Suprapubic skin (tissue), 4 donors: ENCODE measurements around the gene SSC5D. TPM values are rescaled to one million over a fixed set of nuclear protein-coding genes. Genes with fewer than 3 reads are reported as not detected.

Experiments
- DNase-seq, 2 donors: peaks; one replicate each; pipeline ENCODE4 v3.0.0-alpha.2; 2019; ENCODE audit warnings: low spot score in 2 of 2
- H3K27ac ChIP-seq: fragments of 200-600 bp; sonication (generic); one replicate; pipeline ENCODE4 v1.5.1; 2019
- H3K27me3 ChIP-seq: fragments of 200-600 bp; sonication (generic); one replicate; pipeline ENCODE4 v1.5.1; 2019
- H3K36me3 ChIP-seq: fragments of 200-600 bp; sonication (generic); one replicate; pipeline ENCODE4 v1.5.1; 2019
- H3K4me1 ChIP-seq: fragments of 200-600 bp; sonication (generic); one replicate; pipeline ENCODE4 v1.5.1; 2019
- H3K4me3 ChIP-seq: fragments of 200-600 bp; sonication (generic); one replicate; pipeline ENCODE4 v1.5.1; 2019; ENCODE audit warnings: mild to moderate bottlenecking
- H3K9me3 ChIP-seq: fragments of 200-600 bp; sonication (generic); one replicate; pipeline ENCODE4 v1.5.1; 2019
- CTCF ChIP-seq, 2 donors: fragments of 200-600 bp in 1 of 2; fragments of 450-650 bp in 1 of 2; sonication (generic) in 1 of 2; IDR thresholded peaks; one replicate each; pipeline ENCODE4 v1.5.1; 2016 to 2019; ENCODE audit warnings: antibody characterized with exemption in 2 of 2, mild to moderate bottlenecking in 1 of 2, moderate library complexity in 1 of 2
- EP300 ChIP-seq: sonication (generic); formaldehyde crosslinking; IDR thresholded peaks from one replicate; pipeline ENCODE4 v1.6.1; 2017; ENCODE audit warnings: antibody characterized with exemption
- POLR2A ChIP-seq, 2 donors: fragments of 450-650 bp; IDR thresholded peaks; one replicate each; pipeline ENCODE4 v1.6.1; 2017; ENCODE audit warnings: antibody characterized with exemption in 2 of 2, mild to moderate bottlenecking in 2 of 2, moderate library complexity in 2 of 2
- POLR2AphosphoS5 ChIP-seq, 3 donors: sonication (generic); formaldehyde crosslinking; IDR thresholded peaks; one replicate each; pipeline ENCODE4 v1.6.1; 2017; ENCODE audit warnings: antibody characterized with exemption in 3 of 3
- WGBS: methylation state at CpG from one replicate; pipeline ENCODE4 v1.1.5; 2018; 5-methylcytosine and 5-hydroxymethylcytosine counted together
- total RNA-seq, 4 donors: library from RNA; depleted of rRNA; stranded (reverse); fragments of >200 nt; gene quantifications; one replicate each; pipeline ENCODE4 v1.1.0, GENCODE V29; 2016

The SSC5D gene
- total RNA-seq, 4 donors from 2014 or later, result 0.57 to 2.1 (median 1.0) TPM

DNA sequence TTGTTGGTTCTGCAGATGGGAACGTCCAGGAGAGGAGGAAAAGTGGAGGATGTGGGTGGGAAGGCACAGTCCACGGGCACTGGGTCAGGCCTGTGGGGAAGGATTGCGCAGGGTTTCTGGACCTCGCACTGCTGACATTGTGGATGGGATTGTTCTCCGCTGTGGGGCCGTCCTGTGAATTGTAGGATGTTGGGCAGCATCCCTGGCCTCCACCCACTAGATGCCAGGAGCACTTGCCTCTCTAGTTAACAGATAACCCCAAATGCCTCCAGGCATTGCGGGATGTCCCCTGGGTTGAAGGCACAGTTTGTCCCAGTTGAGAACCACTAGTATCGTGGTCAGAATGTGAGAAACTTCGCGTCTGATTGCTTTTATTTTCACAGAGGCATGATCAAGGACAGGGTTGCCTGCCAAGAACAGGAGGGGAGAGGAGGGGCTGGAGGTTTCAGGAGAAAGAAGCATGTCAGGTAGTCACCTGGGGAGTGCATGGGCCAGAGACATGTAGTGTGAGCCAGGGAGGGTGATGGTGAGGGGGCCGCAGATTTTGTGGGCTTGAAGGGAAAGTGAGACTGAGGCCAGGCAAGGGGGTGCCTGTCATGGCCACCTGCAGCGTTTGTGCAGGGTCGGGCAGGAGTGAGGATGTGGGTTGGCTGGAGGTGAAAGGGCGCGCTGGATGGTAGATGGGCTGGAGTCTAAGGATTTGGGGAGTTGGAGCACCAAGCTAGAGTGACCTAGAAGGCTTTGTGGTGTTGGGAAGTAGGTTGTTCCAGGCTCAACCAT, 8.6 kb upstream of the SSC5D start:
- DNase-seq, result no peak
- H3K27me3 ChIP-seq, result no peaks in the 10 kb centered on the region
- H3K27ac ChIP-seq, result no peak overlapping the region
- peaks cover 35% of the 10 kb centered on the region for H3K4me1 ChIP-seq
- TF ChIP-seq POLR2A (IDR thresholded peaks at IDR 0.05) (no peak), POLR2AphosphoS5 (IDR thresholded peaks at IDR 0.05) (no peak), EP300 (no peak), CTCF (IDR thresholded peaks at IDR 0.05) (no peak)
- 79% methylated on average over 15 of the region's 15 CpGs for WGBS
- no peaks in the 10 kb centered on the region for H3K9me3 ChIP-seq
- no peak overlapping the region for H3K4me3 ChIP-seq
- H3K36me3 ChIP-seq, result peaks cover 24% of the 10 kb centered on the region

DNA sequence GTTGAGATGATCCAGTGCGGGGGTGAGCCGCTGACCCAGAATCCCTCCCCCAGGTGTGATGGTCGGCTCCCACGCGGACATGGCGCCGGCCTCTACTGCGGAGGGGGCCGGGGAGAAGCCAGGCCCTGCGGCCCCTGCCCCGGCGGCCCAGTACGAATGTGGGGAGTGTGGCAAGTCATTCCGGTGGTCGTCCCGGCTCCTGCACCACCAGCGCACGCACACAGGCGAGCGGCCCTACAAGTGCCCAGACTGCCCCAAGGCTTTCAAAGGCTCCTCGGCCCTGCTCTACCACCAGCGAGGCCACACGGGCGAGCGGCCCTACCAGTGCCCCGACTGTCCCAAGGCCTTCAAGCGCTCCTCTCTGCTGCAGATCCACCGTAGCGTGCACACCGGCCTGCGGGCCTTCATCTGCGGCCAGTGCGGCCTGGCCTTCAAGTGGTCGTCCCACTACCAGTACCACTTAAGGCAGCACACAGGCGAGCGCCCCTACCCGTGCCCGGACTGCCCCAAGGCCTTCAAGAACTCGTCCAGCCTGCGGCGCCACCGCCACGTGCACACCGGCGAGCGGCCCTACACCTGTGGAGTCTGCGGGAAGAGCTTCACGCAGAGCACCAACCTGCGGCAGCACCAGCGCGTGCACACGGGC, 7.0 kb upstream of the SSC5D start:
- TF ChIP-seq POLR2A (IDR thresholded peaks at IDR 0.05) (no peak), EP300 (no peak), POLR2AphosphoS5 (IDR thresholded peaks at IDR 0.05) (no peak), CTCF (IDR thresholded peaks at IDR 0.05) (no peak)
- no peak for DNase-seq
- peaks cover 24% of the 10 kb centered on the region for H3K36me3 ChIP-seq
- H3K4me3 ChIP-seq, result no peak overlapping the region
- WGBS, result 97% methylated on average over 16 of the region's 52 CpGs
- H3K9me3 ChIP-seq, result no peaks in the 10 kb centered on the region
- H3K4me1 ChIP-seq, result peaks cover 42% of the 10 kb centered on the region
- H3K27me3 ChIP-seq, result no peaks in the 10 kb centered on the region
- no peak overlapping the region for H3K27ac ChIP-seq

DNA sequence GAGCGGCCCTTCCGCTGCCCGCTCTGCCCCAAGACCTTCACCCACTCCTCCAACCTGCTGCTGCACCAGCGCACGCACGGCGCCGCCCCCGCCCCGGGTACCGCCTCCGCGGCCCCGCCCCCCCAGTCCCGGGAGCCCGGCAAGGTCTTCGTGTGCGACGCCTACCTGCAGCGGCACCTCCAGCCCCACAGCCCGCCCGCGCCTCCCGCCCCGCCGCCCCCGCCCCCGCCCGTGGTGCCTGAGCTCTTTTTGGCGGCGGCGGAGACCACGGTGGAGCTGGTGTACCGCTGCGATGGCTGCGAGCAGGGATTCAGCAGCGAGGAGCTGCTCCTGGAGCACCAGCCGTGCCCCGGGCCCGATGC, 6.5 kb upstream of the SSC5D start:
- Histone ChIP-seq H3K4me1 (peaks cover 47% of the 10 kb centered on the region), H3K36me3 (peaks cover 24% of the 10 kb centered on the region), H3K9me3 (no peaks in the 10 kb centered on the region), H3K27me3 (no peaks in the 10 kb centered on the region), H3K4me3 (no peak overlapping the region), H3K27ac (no peak overlapping the region)
- TF ChIP-seq CTCF (IDR thresholded peaks at IDR 0.05) (no peak), POLR2A (IDR thresholded peaks at IDR 0.05) (no peak), EP300 (no peak), POLR2AphosphoS5 (IDR thresholded peaks at IDR 0.05) (no peak)
- DNase-seq, result no peak
- WGBS, result 80% methylated on average over 7 of the region's 40 CpGs

DNA sequence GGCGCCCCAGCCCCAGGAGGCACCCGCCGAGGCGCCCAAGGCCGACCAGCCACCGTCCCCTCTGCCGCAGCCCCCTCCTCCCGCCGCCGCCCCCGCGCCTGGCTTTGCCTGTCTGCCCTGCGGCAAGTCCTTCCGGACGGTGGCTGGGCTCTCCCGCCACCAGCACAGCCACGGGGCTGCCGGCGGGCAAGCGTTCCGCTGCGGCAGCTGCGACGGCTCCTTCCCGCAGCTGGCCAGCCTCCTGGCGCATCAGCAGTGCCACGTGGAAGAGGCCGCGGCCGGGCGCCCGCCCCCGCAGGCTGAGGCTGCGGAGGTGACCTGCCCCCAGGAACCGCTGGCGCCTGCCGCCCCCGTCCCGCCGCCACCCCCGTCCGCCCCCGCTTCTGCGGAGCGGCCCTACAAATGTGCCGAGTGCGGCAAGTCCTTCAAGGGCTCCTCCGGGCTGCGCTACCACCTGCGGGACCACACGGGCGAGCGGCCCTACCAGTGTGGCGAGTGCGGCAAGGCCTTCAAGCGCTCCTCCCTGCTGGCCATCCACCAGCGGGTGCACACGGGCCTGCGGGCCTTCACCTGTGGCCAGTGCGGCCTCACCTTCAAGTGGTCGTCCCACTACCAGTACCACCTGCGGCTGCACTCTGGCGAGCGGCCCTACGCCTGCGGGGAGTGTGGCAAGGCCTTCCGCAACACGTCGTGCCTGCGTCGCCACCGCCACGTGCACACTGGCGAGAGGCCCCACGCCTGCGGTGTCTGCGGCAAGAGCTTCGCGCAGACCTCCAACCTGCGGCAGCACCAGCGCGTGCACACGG, 5.9 kb upstream of the SSC5D start:
- H3K27me3 ChIP-seq, result no peaks in the 10 kb centered on the region
- WGBS, result 100% methylated on average over 4 of the region's 83 CpGs
- peak in 1 of 2 donors; percentile 54 for DNase-seq
- peaks cover 47% of the 10 kb centered on the region for H3K4me1 ChIP-seq
- no peak overlapping the region for H3K4me3 ChIP-seq
- TF ChIP-seq POLR2A (IDR thresholded peaks at IDR 0.05), result no peak
- no peak for TF ChIP-seq EP300
- TF ChIP-seq CTCF (IDR thresholded peaks at IDR 0.05), result no peak
- no peak for TF ChIP-seq POLR2AphosphoS5 (IDR thresholded peaks at IDR 0.05)
- H3K36me3 ChIP-seq, result peaks cover 24% of the 10 kb centered on the region
- no peak overlapping the region for H3K27ac ChIP-seq
- no peaks in the 10 kb centered on the region for H3K9me3 ChIP-seq
